ENCODE measurements around the gene HSD3B7.
"Not testable (repeated sequence)": the region's sequence is repeated elsewhere in the genome, so short reads cannot be mapped to it uniquely, and the experiment has no call there.

HSD3B7 gene

GRCh38 chr16:31009120-31009519, 24.1 kb downstream of the HSD3B7 start:
- DNase-seq (ENCODE audit: low read depth): no peak
- no peak overlapping the region for H3K4me3 ChIP-seq (ENCODE audit: control insufficient read depth, low read depth, low read length)
- no peak for TF ChIP-seq CTCF (conservative IDR thresholded peaks at IDR 0.05; ENCODE audit: control insufficient read depth, insufficient read depth, low read depth, low read length)

GRCh38 chr16:31009894-31010584, 25.0 kb downstream of the HSD3B7 start:
- no peak for DNase-seq (ENCODE audit: low read depth)
- no peak for TF ChIP-seq CTCF (conservative IDR thresholded peaks at IDR 0.05; ENCODE audit: control insufficient read depth, insufficient read depth, low read depth, low read length)
- peak overlapping the region; percentile 44 for H3K4me3 ChIP-seq (ENCODE audit: control insufficient read depth, low read depth, low read length)

GRCh38 chr16:31010585-31011325, 25.7 kb downstream of the HSD3B7 start, which contains the start of gene STX1B:
Gene STX1B, minus strand, starts transcription at chr16:31010638. Its CDS starts 242 bp downstream, at chr16:31010396.
- TF ChIP-seq CTCF (conservative IDR thresholded peaks at IDR 0.05; ENCODE audit: control insufficient read depth, insufficient read depth, low read depth, low read length): no peak
- peak within 1 kb of the TSS; percentile 44 for H3K4me3 ChIP-seq (ENCODE audit: control insufficient read depth, low read depth, low read length)
- DNase-seq (ENCODE audit: low read depth): no peak

GRCh38 chr16:31011815-31012214, 26.8 kb downstream of the HSD3B7 start:
- not testable (repeated sequence) for H3K4me3 ChIP-seq (ENCODE audit: control insufficient read depth, low read depth, low read length); DNase-seq (ENCODE audit: low read depth)

GRCh38 chr16:31013292-31013691, 28.3 kb downstream of the HSD3B7 start:
- not testable (repeated sequence) for DNase-seq (ENCODE audit: low read depth); H3K4me3 ChIP-seq (ENCODE audit: control insufficient read depth, low read depth, low read length)

- no peak overlapping the region for H3K4me3 ChIP-seq (ENCODE audit: control insufficient read depth, low read depth, low read length)
- DNase-seq (ENCODE audit: low read depth): no peak
- TF ChIP-seq CTCF (conservative IDR thresholded peaks at IDR 0.05; ENCODE audit: control insufficient read depth, insufficient read depth, low read depth, low read length): no peak
These were observed 31.0 kb downstream of the HSD3B7 start for GRCh38 chr16:31016018-31016417.

- not testable (repeated sequence) for DNase-seq (ENCODE audit: low read depth); H3K4me3 ChIP-seq (ENCODE audit: control insufficient read depth, low read depth, low read length)
These were observed 32.7 kb downstream of the HSD3B7 start for GRCh38 chr16:31017756-31018155.

GRCh38 chr16:31020536-31020935, 35.5 kb downstream of the HSD3B7 start:
- no peak overlapping the region for H3K4me3 ChIP-seq (ENCODE audit: control insufficient read depth, low read depth, low read length)
- no peak for TF ChIP-seq CTCF (conservative IDR thresholded peaks at IDR 0.05; ENCODE audit: control insufficient read depth, insufficient read depth, low read depth, low read length)
- DNase-seq (ENCODE audit: low read depth): no peak

Measured in fibroblast of mammary gland (primary cell).